H1 (cell line): ENCODE measurements around the gene PTPRE. TPM values are rescaled to one million over a fixed set of nuclear protein-coding genes. Genes with fewer than 3 reads are reported as not detected.

Source experiments
- CTCF ChIA-PET: fragments of 300-600 bp; sonication (Branson Sonifier 250); formaldehyde crosslinking; loops from one replicate; lab custom pipeline; 2021; ENCODE audit not compliant: partially characterized antibody; lab: Charles Lee
- POLR2A ChIA-PET: fragments of 300-600 bp; sonication (Branson Sonifier 250); formaldehyde crosslinking; loops from one replicate; lab custom pipeline; 2021; ENCODE audit warnings: inconsistent platforms; ENCODE audit not compliant: partially characterized antibody; lab: Charles Lee
- DNase-seq, 2 experiments: peaks; one replicate each; pipeline versions ENCODE4 v3.0.0 to v3.0.0-alpha.2; 2010 to 2022; ENCODE audit warnings: low spot score in 2 of 2, low read depth in 1 of 2, mixed read lengths in 1 of 2
- FAIRE-seq: peaks from 2 replicates; lab custom pipeline; 2011; peaks lifted over from hg19 to GRCh38; lab: Jason Lieb, UNC
- H2AFZ ChIP-seq: 2 replicates; pipeline ENCODE4 v1.8.1; 2012; ENCODE audit warnings: low read length, inconsistent platforms
- H2AK5ac ChIP-seq: 2 replicates; pipeline ENCODE4 v1.6.1; 2013; ENCODE audit warnings: low read depth, low read length
- H2BK120ac ChIP-seq: replicated peaks from 2 replicates; pipeline ENCODE3; 2013; ENCODE audit warnings: low read depth, low read length, inconsistent platforms
- H2BK12ac ChIP-seq: 2 replicates; pipeline ENCODE4 v1.6.1; 2013; ENCODE audit warnings: low read depth, low read length
- H2BK15ac ChIP-seq: 2 replicates; pipeline ENCODE4 v1.6.1; 2013; ENCODE audit warnings: low read length
- H2BK20ac ChIP-seq: 2 replicates; pipeline ENCODE4 v1.6.1; 2013; ENCODE audit warnings: low read length
- H2BK5ac ChIP-seq: 2 replicates; pipeline ENCODE4 v1.6.1; 2013; ENCODE audit warnings: low read depth, low read length
- H3K14ac ChIP-seq: 2 replicates; pipeline ENCODE4 v1.6.1; 2013; ENCODE audit warnings: inconsistent platforms; ENCODE audit not compliant: insufficient read length
- H3K18ac ChIP-seq: 2 replicates; pipeline ENCODE4 v1.6.1; 2013; ENCODE audit warnings: low read length; ENCODE audit errors: extremely low read depth
- H3K23ac ChIP-seq: 2 replicates; pipeline ENCODE4 v1.6.1; 2013; ENCODE audit warnings: inconsistent platforms; ENCODE audit not compliant: insufficient read length
- H3K23me2 ChIP-seq: 2 replicates; pipeline ENCODE4 v1.6.1; 2013; ENCODE audit warnings: low read depth, low read length
- H3K27ac ChIP-seq: 2 replicates; pipeline ENCODE4 v1.6.1; 2011; ENCODE audit warnings: low read depth, low read length, inconsistent platforms
- H3K27me3 ChIP-seq, 4 experiments: replicated peaks in 1 of 4; 1 replicate in 1 of 4; 2 replicates in 3 of 4; pipeline versions ENCODE4 v1.6.1 to v1.8.1; 2011 to 2013; ENCODE audit warnings: low read length in 3 of 4, mild to moderate bottlenecking in 3 of 4, inconsistent platforms in 2 of 4, mixed read lengths in 2 of 4, moderate library complexity in 1 of 4; ENCODE audit not compliant: control insufficient read depth in 3 of 4, insufficient read depth in 3 of 4; ENCODE audit errors: extremely low read depth in 1 of 4
- H3K36me3 ChIP-seq, 4 experiments: 2 replicates each; pipeline versions ENCODE4 v1.6.1 to v1.8.1; 2011 to 2013; ENCODE audit warnings: mild to moderate bottlenecking in 4 of 4, low read length in 3 of 4, moderate library complexity in 2 of 4, control low read depth in 1 of 4, inconsistent platforms in 1 of 4; ENCODE audit not compliant: insufficient read depth in 4 of 4, control insufficient read depth in 2 of 4
- H3K4ac ChIP-seq: replicated peaks from 2 replicates; pipeline ENCODE3; 2013; ENCODE audit warnings: low read length, low read depth, mixed read lengths, inconsistent platforms; ENCODE audit not compliant: insufficient read length
- H3K4me1 ChIP-seq, 4 experiments: replicated peaks in 1 of 4; 1 replicate in 1 of 4; 2 replicates in 3 of 4; pipeline versions ENCODE4 v1.6.1 to v1.8.1; 2011 to 2013; ENCODE audit warnings: low read length in 3 of 4, inconsistent platforms in 2 of 4, mixed read lengths in 1 of 4; ENCODE audit not compliant: insufficient read depth in 4 of 4, control insufficient read depth in 3 of 4
- H3K4me2 ChIP-seq, 2 experiments: 2 replicates each; pipeline versions ENCODE4 v1.6.1 to v1.8.1; 2011 to 2013; ENCODE audit warnings: low read depth in 2 of 2, low read length in 2 of 2, control low read depth in 1 of 2, inconsistent platforms in 1 of 2, mild to moderate bottlenecking in 1 of 2; ENCODE audit not compliant: insufficient read depth in 1 of 2
- H3K4me3 ChIP-seq, 4 experiments: fragments of 200-600, 300-600 bp in 1 of 4; sonication (generic), shearing (Covaris generic), sonication (Bioruptor Twin) in 1 of 4; 2 replicates each; pipeline versions ENCODE4 v1.5.1 to v1.8.1; 2011 to 2016; ENCODE audit warnings: low read length in 4 of 4, low read depth in 3 of 4, control low read depth in 2 of 4, inconsistent platforms in 2 of 4, mild to moderate bottlenecking in 2 of 4, mixed read lengths in 1 of 4, moderate library complexity in 1 of 4; ENCODE audit not compliant: insufficient read depth in 2 of 4; ENCODE audit errors: extremely low read depth in 1 of 4
- H3K56ac ChIP-seq: replicated peaks from 2 replicates; pipeline ENCODE3; 2013; ENCODE audit warnings: low read depth, mild to moderate bottlenecking, mixed read lengths, low read length, inconsistent platforms; ENCODE audit not compliant: insufficient read length
- H3K79me1 ChIP-seq: 2 replicates; pipeline ENCODE4 v1.6.1; 2013; ENCODE audit warnings: low read depth, low read length, control low read depth
- H3K79me2 ChIP-seq, 2 experiments: 2 replicates each; pipeline versions ENCODE4 v1.6.1 to v1.8.1; 2012 to 2013; ENCODE audit warnings: low read length in 2 of 2, mild to moderate bottlenecking in 2 of 2, inconsistent platforms in 1 of 2; ENCODE audit not compliant: insufficient read depth in 2 of 2, control insufficient read depth in 1 of 2
- H3K9ac ChIP-seq, 4 experiments: replicated peaks in 1 of 4; 1 replicate in 1 of 4; 2 replicates in 3 of 4; pipeline versions ENCODE4 v1.6.1 to v1.8.1; 2011 to 2013; ENCODE audit warnings: low read depth in 3 of 4, low read length in 3 of 4, control low read depth in 2 of 4, mild to moderate bottlenecking in 2 of 4, moderate library complexity in 2 of 4, inconsistent platforms in 1 of 4; ENCODE audit errors: extremely low read depth in 1 of 4
- H3K9me3 ChIP-seq, 2 experiments: 2 replicates each; pipeline versions ENCODE4 v1.6.1 to v1.8.1; 2012 to 2013; ENCODE audit warnings: mild to moderate bottlenecking in 2 of 2, moderate library complexity in 2 of 2, control low read depth in 1 of 2, inconsistent platforms in 1 of 2, low read depth in 1 of 2, low read length in 1 of 2, mixed read lengths in 1 of 2; ENCODE audit not compliant: insufficient read depth in 2 of 2
- H4K20me1 ChIP-seq, 2 experiments: replicated peaks in 1 of 2; 2 replicates each; pipeline versions ENCODE3 to v1.8.1; 2011 to 2013; ENCODE audit warnings: inconsistent platforms in 2 of 2, low read length in 2 of 2, mild to moderate bottlenecking in 1 of 2; ENCODE audit not compliant: insufficient read depth in 2 of 2, control insufficient read depth in 1 of 2
- H4K5ac ChIP-seq: 2 replicates; pipeline ENCODE4 v1.6.1; 2013; ENCODE audit warnings: low read length, low read depth, mixed read lengths, inconsistent platforms; ENCODE audit not compliant: insufficient read length
- H4K8ac ChIP-seq: 2 replicates; pipeline ENCODE4 v1.8.0; 2013; ENCODE audit warnings: mild to moderate bottlenecking, moderate library complexity, low read length, inconsistent platforms; ENCODE audit not compliant: insufficient read depth; ENCODE audit errors: extremely low read depth
- H4K91ac ChIP-seq: replicated peaks from 2 replicates; pipeline ENCODE3; 2013; ENCODE audit warnings: low read length, mixed read lengths, inconsistent platforms; ENCODE audit not compliant: insufficient read length
- ATF3 ChIP-seq: IDR thresholded peaks from 2 replicates; pipeline ENCODE4 v1.6.1; 2011; ENCODE audit warnings: low read depth, mild to moderate bottlenecking, low read length; ENCODE audit not compliant: insufficient read depth
- BACH1 ChIP-seq: IDR thresholded peaks from 2 replicates; pipeline ENCODE4 v1.6.1; 2012; ENCODE audit warnings: low read length, improper control_type of control experiment
- E2F6 ChIP-seq: IDR thresholded peaks from 2 replicates; pipeline ENCODE4 v1.6.1; 2012; ENCODE audit warnings: inconsistent platforms
- EP300 ChIP-seq, 2 experiments: IDR thresholded peaks; 1 replicate in 1 of 2; 2 replicates in 1 of 2; pipeline ENCODE4 v1.6.1; 2011 to 2012; ENCODE audit warnings: low read depth in 2 of 2, low read length in 2 of 2, mild to moderate bottlenecking in 2 of 2, borderline replicate concordance in 1 of 2, inconsistent platforms in 1 of 2, moderate library complexity in 1 of 2
- GTF2F1 ChIP-seq: IDR thresholded peaks from 2 replicates; pipeline ENCODE4 v1.6.1; 2012; ENCODE audit warnings: low read depth, low read length, improper control_type of control experiment, borderline replicate concordance
- HDAC2 ChIP-seq, 2 experiments: fragments of 300-600 bp in 1 of 2; sonication (generic) in 1 of 2; IDR thresholded peaks; 2 replicates each; pipeline ENCODE4 v1.6.1; 2011 to 2012; ENCODE audit warnings: low read depth in 2 of 2, low read length in 2 of 2, mild to moderate bottlenecking in 2 of 2, moderate library complexity in 2 of 2, borderline replicate concordance in 1 of 2, inconsistent platforms in 1 of 2
- POU5F1 ChIP-seq: IDR thresholded peaks from 2 replicates; pipeline ENCODE4 v1.6.1; 2011; ENCODE audit warnings: low read depth, mild to moderate bottlenecking, low read length, moderate library complexity
- SAP30 ChIP-seq: fragments of 300-600 bp; sonication (generic); IDR thresholded peaks from 2 replicates; pipeline ENCODE4 v1.7.1; 2012; ENCODE audit warnings: low read length, moderate library complexity, mild to moderate bottlenecking, inconsistent platforms; ENCODE audit not compliant: insufficient read depth, insufficient replicate concordance
- WGBS, 2 experiments: shearing (Covaris generic) in 1 of 2; methylation state at CpG; one replicate each; pipeline versions ENCODE4 v1.1.6 to v1.1.7; 2013 to 2015; ENCODE audit warnings: low lambda C conversion rate in 2 of 2, mixed read lengths in 2 of 2, inconsistent platforms in 1 of 2, low coverage in 1 of 2, missing lambda C conversion rate in 1 of 2; ENCODE audit not compliant: insufficient replicate concordance in 2 of 2, insufficient coverage in 1 of 2, insufficient read length in 1 of 2; ENCODE audit errors: extremely low coverage in 1 of 2, missing lambda C conversion rate in 1 of 2; 5-methylcytosine and 5-hydroxymethylcytosine counted together
- polyA plus RNA-seq, 7 experiments: library from polyadenylated mRNA; depleted of rRNA in 3 of 7; stranded (reverse) in 5 of 7; unstranded in 2 of 7; fragments of >200 nt in 5 of 7; fragments of 200-250 nt in 2 of 7; gene quantifications; 1 replicate in 5 of 7; 2 replicates in 1 of 7; 4 replicates in 1 of 7; pipeline versions ENCODE4 v1.2.1 to v1.2.3, GENCODE V29; 2011 to 2013; ENCODE audit warnings: missing spikeins in 2 of 7, mixed read lengths in 2 of 7
- total RNA-seq: library from RNA; stranded (reverse); fragmentation: NEBNext Ultra II Directional; extraction: Animal tissue kit (Norgen Biotek cat#: 25700); gene quantifications from 2 replicates; pipeline ENCODE4 v1.2.1, GENCODE V29; 2021

PTPRE gene
- total and polyA plus RNA-seq, 2 of the 8 experiments (the other 6 are each of a cell fraction or from before 2014, with no cell fraction given): 0.33 to 0.54 TPM

GRCh38 chr10:127962205-127962604 lies 55.3 kb downstream of the PTPRE start:
- Histone ChIP-seq H3K9me3 (no peaks in the 10 kb centered on the region), H3K18ac (peak overlapping the region; percentile 38; the same call in 1 of the 2 replicates), H2BK120ac (no peak overlapping the region), H3K4me1 (peaks cover 2 to 20% (median 7%) of the 10 kb centered on the region in 4 experiments), H3K14ac (no peak overlapping the region), H3K27me3 (no peaks in the 10 kb centered on the region; a peak in 2 of 7 replicates), H2BK5ac (0 out of 2 replicates have a peak overlapping the region, but pooled peaks have one; percentile 52), H2AK5ac (no peak overlapping the region), H2BK12ac (peak overlapping the region; percentile 50; the same call in 1 of the 2 replicates), H2BK15ac (no peak overlapping the region), H3K4me2 (0 out of 4 replicates have a peak overlapping the region, but pooled peaks of 1 of the 2 experiments have one; percentile 11), H4K5ac (no peak overlapping the region), H3K23me2 (0 out of 2 replicates have a peak, but pooled peaks cover 2% of the 10 kb centered on the region), H3K9ac (no peak overlapping the region), H3K79me1 (no peaks in the 10 kb centered on the region), H3K79me2 (no peaks in the 10 kb centered on the region), H4K91ac (peak overlapping the region; percentile 13), H3K36me3 (no peaks in the 10 kb centered on the region), H3K4ac (no peak overlapping the region), H4K20me1 (no peaks in the 10 kb centered on the region), H3K4me3 (no peak overlapping the region), H2AFZ (no peak overlapping the region; the same call in 1 of the 2 replicates), H2BK20ac (no peak overlapping the region), H3K27ac (no peak overlapping the region), H3K23ac (no peak overlapping the region), H3K56ac (no peak overlapping the region), H4K8ac (no peak overlapping the region)
- no peak for DNase-seq
- WGBS, 2 experiments: 88% methylated on average over 13 of the region's 13 CpGs; no CpG with 5 or more reads in 1 of the 2 experiments
- no peak for FAIRE-seq
- ChIA-PET CTCF (interaction anchor here (0.7 to 2.9 kb wide), 5 partner anchors 13 to 879 kb away, joined by 3 to 8 read pairs (median 3); no protein-coding TSS in a partner anchor), POLR2A (no interaction called here)
- no peak for TF ChIP-seq GTF2F1
- no peak for TF ChIP-seq POU5F1
- no peak for TF ChIP-seq BACH1
- TF ChIP-seq HDAC2 (IDR thresholded peaks at IDR 0.05; ENCODE audit: borderline replicate concordance in 1 of 2, low read depth in 2 of 2, low read length in 2 of 2): no peak
- no peak for TF ChIP-seq ATF3
- no peak for TF ChIP-seq E2F6
- TF ChIP-seq SAP30: no peak
- no peak for TF ChIP-seq EP300 (IDR thresholded peaks at IDR 0.05; ENCODE audit: borderline replicate concordance in 1 of 2, low read depth in 2 of 2, low read length in 2 of 2)
